ENCODE measurements around the gene IQSEC3. TPM values are rescaled to one million over a fixed set of nuclear protein-coding genes. Genes with fewer than 3 reads are reported as not detected.
"Not testable (repeated sequence)": the region's sequence is repeated elsewhere in the genome, so short reads cannot be mapped to it uniquely, and the experiment has no call there.

The IQSEC3 gene
- total RNA-seq, 1 donor: 0.21 TPM

DNA sequence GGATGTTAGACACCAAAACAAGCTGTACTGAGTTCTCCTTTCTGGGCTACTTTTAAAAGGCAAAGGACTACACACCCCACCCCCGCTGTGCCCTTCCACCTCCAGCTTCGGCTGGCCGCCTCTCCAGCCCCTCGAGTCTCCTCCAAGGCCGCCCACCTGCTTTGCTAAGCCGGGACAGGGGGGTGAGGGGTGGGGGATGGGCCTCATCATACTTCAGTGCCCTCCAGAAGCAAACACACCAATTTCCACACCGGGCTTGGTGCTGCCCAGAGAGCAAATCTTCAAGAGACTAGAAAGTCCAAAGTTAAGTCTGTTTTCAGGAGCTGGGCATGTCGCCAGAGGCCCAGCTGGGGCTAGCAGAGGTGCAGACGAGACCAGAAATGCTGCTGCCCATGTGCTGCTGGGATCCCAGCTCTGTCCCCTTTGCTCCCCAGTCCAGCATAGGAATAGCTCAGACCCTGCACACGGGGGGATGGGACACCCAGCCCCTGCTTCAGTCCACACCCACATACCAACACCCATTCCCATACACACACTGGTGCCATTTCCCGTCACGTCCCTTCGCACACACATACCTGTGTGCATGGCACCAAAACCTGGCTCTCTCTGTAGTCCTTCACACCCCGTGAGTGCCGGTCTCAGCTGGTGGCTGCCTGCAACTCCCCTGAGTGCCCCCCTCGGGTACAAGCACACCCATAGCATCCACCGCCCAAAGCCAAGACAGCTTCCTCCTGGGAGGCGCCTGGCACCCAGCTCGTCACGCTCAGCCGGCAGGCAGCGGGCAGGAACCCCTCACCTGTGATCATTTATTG, 146.4 kb downstream of the IQSEC3 start:
- Histone ChIP-seq H3K4me3 (ENCODE audit: low read length) (peak overlapping the region; percentile 30), H3K4me1 (ENCODE audit: insufficient read depth, low read length) (peaks cover 39% of the 10 kb centered on the region), H3K27me3 (ENCODE audit: insufficient read depth, low read length) (no peaks in the 10 kb centered on the region), H3K9me3 (ENCODE audit: low read depth, low read length) (no peaks in the 10 kb centered on the region)

DNA sequence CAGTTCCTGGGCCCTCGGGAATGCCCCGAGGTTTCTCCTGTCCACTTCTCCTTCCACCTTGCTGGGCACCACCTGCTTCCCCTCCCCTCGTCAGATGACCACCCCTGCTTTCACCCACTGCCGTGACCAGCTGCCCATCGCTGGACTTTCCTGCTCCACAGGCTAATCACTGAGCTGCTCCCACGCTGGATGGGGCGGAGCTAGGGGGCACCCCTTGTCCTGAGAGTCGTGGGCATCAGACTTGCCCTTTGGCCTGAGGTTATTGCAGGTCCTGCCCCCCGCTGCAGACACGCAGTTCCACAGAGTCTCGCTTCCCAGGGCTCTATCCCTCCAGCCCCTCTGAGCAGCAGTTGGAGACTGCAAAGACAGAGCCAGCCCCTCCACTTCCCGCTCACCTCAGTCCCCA, 147.0 kb downstream of the IQSEC3 start:
- no peaks in the 10 kb centered on the region for H3K27me3 ChIP-seq (ENCODE audit: insufficient read depth, low read length)
- H3K9me3 ChIP-seq (ENCODE audit: low read depth, low read length): no peaks in the 10 kb centered on the region
- peaks cover 39% of the 10 kb centered on the region for H3K4me1 ChIP-seq (ENCODE audit: insufficient read depth, low read length)
- peak overlapping the region; percentile 30 for H3K4me3 ChIP-seq (ENCODE audit: low read length)

DNA sequence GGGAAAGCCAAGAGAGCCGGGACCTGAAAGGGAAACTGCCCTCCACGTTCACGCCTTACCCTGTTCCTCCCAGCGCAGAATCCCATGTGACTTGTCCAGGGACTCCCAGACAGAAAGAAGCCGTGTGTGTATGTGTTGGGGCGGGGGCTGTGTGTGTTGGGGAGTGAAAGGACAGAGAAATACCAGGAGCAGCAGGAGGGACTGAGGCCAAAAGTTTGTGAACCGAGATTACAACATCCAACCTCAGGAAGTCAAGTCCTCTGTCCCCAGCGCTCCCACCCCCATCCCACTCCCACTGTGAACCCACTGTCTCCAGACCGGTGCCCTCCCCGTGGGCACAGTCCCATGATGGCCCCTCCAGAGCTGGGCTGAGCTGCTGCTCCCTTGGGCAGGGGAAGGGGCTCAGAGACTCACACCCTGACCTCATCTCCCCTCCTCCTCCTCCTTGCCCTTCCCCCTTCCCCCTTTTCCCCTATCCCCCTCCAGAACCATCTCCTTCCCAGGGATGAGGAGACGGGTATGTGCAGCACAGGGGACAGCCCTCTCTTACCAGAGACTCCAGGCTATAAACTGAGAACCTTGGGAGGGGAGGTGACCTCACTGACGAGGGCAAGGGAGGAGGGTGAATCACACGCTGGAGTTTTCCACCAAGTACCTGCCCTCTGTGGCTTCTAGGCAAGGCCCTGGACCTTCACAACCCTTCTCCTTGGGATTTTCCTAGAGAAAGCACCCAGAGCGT, 147.6 kb downstream of the IQSEC3 start, which contains the start of gene SLC6A12:
Gene SLC6A12, minus strand, starts transcription at position 155 of the 739 bp plus-strand sequence. CDS start 4,171 bp downstream, outside the sequence.
- H3K4me3 ChIP-seq (ENCODE audit: low read length): peak within 1 kb of the TSS; percentile 30
- H3K27me3 ChIP-seq (ENCODE audit: insufficient read depth, low read length): no peaks in the 10 kb centered on the region
- H3K4me1 ChIP-seq (ENCODE audit: insufficient read depth, low read length): peaks cover 39% of the 10 kb centered on the region
- no peaks in the 10 kb centered on the region for H3K9me3 ChIP-seq (ENCODE audit: low read depth, low read length)

DNA sequence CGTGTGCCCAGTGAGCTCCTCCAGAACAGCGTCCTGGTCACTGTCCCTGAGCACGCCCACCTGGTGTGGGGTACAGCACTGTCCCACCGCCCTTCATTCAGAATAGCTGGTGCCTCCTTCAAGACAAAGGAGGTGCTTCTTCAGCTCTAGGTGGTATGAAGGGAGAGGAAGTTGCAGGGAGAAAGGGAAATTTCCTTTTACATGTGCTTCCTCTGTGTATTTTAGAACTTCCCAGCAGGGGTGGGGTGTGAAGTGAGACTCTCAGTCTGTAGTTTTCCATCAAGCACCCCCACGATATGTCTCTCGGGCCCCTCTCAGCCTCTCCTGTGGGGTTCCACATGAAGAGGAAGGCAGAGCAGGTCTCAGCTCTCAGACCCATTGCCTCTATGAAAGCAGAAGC, 148.5 kb downstream of the IQSEC3 start:
- H3K9me3 ChIP-seq (ENCODE audit: low read depth, low read length): no peaks in the 10 kb centered on the region
- peaks cover 39% of the 10 kb centered on the region for H3K4me1 ChIP-seq (ENCODE audit: insufficient read depth, low read length)
- H3K4me3 ChIP-seq (ENCODE audit: low read length): no peak overlapping the region
- no peaks in the 10 kb centered on the region for H3K27me3 ChIP-seq (ENCODE audit: insufficient read depth, low read length)

DNA sequence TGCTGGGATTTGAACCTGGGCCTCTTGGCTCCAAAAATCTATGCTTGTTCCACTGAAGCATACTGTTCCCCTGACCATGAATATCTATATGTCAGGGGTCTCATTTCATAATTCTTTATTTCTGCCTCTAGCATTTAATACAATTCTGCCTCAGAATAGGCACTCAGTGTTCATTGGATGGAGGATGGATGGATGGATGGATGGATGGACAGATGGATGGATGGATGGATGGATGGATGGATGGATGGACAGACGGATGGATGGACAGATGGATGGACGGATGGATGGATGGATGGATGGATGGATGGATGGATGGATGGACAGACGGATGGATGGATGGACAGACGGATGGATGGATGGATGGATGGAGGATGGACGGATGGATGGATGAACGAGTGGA, 150.5 kb downstream of the IQSEC3 start:
- not testable (repeated sequence) for H3K27me3 ChIP-seq (ENCODE audit: insufficient read depth, low read length); H3K4me3 ChIP-seq (ENCODE audit: low read length); H3K9me3 ChIP-seq (ENCODE audit: low read depth, low read length)
- H3K4me1 ChIP-seq (ENCODE audit: insufficient read depth, low read length): peaks cover 32% of the 10 kb centered on the region

DNA sequence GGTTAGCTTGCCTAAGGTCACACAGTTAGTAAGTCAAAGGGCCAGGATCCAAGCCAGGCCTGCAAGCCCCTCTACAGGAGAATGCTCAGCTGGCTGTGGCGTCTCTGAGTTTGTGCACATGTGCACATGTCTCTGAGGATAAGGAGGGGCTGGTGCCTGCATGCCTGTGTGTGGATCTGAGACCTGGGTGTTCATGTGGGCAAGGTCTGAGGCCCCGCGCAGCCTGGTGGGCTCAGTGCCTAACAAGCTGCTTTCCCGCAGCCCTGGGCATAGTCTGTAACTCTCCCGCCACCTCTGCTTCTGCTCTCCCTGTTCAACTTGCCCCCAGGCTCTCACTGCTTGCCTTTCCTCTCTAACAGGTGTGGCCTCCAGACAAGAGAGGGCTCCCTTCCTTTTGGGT, 151.7 kb downstream of the IQSEC3 start:
- no peaks in the 10 kb centered on the region for H3K27me3 ChIP-seq (ENCODE audit: insufficient read depth, low read length)
- no peaks in the 10 kb centered on the region for H3K9me3 ChIP-seq (ENCODE audit: low read depth, low read length)
- H3K4me3 ChIP-seq (ENCODE audit: low read length): no peak overlapping the region
- H3K4me1 ChIP-seq (ENCODE audit: insufficient read depth, low read length): peaks cover 21% of the 10 kb centered on the region

DNA sequence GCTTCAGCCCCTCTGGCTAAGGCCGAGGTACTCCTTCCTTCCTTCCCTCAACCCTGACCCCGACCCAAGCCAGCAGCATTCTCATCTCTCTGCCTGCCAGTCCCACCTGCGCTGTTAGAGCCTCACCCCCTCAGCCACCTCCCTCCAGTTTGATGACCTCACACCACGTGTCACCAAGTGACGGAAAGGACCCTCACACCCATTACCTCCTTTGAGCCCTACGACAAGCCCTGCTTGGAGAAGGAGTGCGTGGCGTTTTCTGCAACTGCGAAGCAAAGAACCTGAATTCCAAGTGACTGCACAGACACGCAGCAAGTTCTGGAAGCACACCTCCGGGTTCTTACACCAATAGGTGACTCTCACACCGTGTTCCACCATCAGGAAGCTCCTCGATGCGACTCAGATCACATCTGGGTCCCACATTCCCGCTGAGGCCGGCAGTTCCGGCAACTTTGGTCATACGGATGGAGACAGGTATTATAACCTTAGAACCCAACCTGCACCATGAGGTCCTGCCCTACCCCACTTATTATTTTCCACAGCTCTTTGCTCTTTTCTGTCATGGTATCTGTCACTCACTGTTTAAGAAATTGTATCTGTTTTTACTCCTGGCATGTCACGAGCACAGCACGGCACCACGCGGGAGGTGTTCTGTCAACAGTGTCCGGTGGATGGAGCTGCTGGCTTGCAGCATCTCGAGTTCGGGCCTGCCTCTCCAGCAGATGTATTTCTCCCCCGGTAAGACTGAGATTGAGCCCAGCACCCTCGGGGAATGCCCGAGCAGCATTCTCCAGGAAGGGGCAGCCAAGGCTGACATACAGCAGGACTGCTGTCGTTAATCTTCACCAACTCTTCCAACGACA, 152.4 kb downstream of the IQSEC3 start:
- peaks cover 14% of the 10 kb centered on the region for H3K4me1 ChIP-seq (ENCODE audit: insufficient read depth, low read length)

DNA sequence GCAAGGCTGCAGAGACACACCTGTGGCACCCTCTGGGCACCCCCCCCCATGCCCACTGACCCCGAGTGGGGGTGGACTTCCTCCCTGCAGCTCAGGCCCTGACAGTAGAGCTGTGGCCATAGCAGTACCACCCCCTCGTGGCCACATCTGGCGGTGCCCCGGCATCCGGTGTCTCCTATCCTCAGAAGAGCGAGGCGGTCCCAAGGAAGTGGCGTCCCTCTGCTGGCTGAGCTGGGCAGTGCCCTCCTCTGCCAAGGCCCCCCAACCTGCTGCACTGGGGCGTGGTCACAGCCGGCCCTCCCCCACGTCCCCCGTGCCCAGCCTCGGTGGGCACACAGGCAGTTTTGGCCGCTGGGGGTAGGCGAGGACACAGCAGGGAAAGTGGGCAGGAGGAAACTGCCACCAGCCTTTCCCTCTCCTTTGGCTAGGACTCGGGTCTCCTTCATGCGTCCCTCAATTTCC, 153.4 kb downstream of the IQSEC3 start:
- Histone ChIP-seq H3K4me1 (ENCODE audit: insufficient read depth, low read length) (peaks cover 4% of the 10 kb centered on the region), H3K27me3 (ENCODE audit: insufficient read depth, low read length) (no peaks in the 10 kb centered on the region), H3K9me3 (ENCODE audit: low read depth, low read length) (no peaks in the 10 kb centered on the region), H3K4me3 (ENCODE audit: low read length) (no peak overlapping the region)

More for the DNA sequence above, 152.4 kb downstream of the IQSEC3 start:
- Histone ChIP-seq H3K27me3 (ENCODE audit: insufficient read depth, low read length) (no peaks in the 10 kb centered on the region), H3K4me3 (ENCODE audit: low read length) (no peak overlapping the region), H3K9me3 (ENCODE audit: low read depth, low read length) (no peaks in the 10 kb centered on the region)

DNA sequence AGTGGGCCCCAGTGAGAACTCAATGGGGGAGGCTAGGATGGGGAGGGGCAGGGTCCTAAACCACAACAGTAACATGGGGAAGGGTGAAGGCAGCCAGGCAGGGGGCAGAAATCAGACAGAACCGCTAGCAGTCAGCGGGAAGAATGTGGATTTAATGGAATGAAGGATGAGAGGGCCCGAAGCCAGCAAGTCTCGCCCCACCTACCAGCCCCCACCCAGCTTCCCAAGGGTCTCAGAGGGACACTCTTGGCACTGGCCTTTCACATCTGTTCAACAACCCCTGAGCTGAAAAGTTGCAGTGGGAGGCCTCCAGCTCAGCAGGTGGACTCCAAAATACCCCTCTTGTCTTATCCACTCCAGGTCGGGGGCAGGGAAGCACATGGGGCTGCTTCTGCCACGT, 153.9 kb downstream of the IQSEC3 start:
- H3K4me3 ChIP-seq (ENCODE audit: low read length): no peak overlapping the region
- no peaks in the 10 kb centered on the region for H3K27me3 ChIP-seq (ENCODE audit: insufficient read depth, low read length)
- no peaks in the 10 kb centered on the region for H3K9me3 ChIP-seq (ENCODE audit: low read depth, low read length)
- H3K4me1 ChIP-seq (ENCODE audit: insufficient read depth, low read length): no peaks in the 10 kb centered on the region

DNA sequence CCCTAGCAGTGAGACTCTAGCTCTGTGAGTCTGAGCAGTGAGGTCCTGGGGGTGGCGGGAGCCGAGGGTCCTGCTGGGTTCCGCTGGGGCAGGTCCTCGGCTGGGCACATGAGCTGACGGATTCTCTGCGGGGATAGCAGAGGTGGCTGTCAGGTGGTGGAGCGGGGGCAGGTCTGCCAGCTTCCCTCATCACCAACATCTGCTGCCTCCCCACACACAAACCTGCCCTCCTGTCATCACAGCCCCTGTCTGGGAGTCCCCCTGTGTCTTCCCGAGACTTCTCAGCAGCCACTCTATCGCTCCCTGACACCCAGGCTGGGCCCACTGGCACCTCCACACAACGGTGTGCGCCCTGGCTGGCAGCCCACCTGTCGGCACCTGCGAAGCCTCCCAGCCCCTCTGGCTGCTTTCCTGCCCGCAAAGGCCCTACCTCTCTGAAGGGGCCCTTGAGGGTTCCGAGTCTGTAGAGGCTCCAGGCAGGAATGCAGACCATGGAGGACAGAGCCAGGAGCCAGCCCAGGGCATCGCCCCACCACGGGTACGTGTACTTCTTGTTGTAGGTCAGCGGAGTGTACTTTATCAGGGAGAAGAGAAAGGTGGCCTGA, 154.5 kb downstream of the IQSEC3 start:
- Histone ChIP-seq H3K4me1 (ENCODE audit: insufficient read depth, low read length) (no peaks in the 10 kb centered on the region), H3K4me3 (ENCODE audit: low read length) (no peak overlapping the region), H3K27me3 (ENCODE audit: insufficient read depth, low read length) (no peaks in the 10 kb centered on the region), H3K9me3 (ENCODE audit: low read depth, low read length) (no peaks in the 10 kb centered on the region)

DNA sequence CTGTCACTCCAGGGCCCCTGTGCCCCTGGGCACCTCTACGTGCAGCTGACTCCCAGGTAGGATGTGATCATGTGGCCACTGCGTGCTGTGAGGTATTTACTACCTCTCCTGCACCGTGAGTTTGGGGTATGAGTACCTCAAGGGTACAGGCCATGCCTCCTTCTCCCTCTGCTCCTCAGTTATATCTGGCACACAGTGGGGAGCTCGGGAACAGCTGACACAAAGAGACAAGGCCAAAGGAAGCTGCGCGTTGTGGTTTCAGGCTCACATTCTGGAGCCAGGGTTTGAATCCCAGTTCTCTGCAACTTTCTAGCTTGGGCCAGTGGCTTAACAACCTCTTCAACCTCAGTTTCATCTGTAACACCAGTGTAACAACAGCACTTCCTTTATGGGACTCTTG, 155.2 kb downstream of the IQSEC3 start:
- no peaks in the 10 kb centered on the region for H3K4me1 ChIP-seq (ENCODE audit: insufficient read depth, low read length)
- H3K9me3 ChIP-seq (ENCODE audit: low read depth, low read length): no peaks in the 10 kb centered on the region
- H3K27me3 ChIP-seq (ENCODE audit: insufficient read depth, low read length): no peaks in the 10 kb centered on the region
- H3K4me3 ChIP-seq (ENCODE audit: low read length): no peak overlapping the region

DNA sequence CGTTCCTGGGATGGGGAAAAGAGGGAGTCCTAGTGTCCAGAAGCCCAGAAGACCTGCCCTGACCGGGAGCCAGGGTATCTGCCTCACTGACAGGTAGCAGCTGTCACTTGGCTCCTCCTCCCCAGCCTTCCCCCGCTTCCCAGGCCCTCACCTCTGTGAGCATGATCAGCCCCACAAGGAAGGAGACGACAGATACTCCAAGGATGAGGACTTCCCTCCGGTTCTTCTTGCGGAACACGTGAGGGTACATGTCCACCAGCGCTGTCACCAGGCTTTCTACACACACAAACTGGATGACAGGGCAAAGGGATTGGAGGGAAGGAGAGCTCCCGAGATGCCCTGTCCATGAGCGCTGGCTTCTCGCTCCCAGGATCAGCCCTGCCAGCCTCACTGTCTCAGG, 157.3 kb downstream of the IQSEC3 start:
- Histone ChIP-seq H3K4me3 (ENCODE audit: low read length) (no peak overlapping the region), H3K9me3 (ENCODE audit: low read depth, low read length) (no peaks in the 10 kb centered on the region), H3K4me1 (ENCODE audit: insufficient read depth, low read length) (no peaks in the 10 kb centered on the region), H3K27me3 (ENCODE audit: insufficient read depth, low read length) (no peaks in the 10 kb centered on the region)

DNA sequence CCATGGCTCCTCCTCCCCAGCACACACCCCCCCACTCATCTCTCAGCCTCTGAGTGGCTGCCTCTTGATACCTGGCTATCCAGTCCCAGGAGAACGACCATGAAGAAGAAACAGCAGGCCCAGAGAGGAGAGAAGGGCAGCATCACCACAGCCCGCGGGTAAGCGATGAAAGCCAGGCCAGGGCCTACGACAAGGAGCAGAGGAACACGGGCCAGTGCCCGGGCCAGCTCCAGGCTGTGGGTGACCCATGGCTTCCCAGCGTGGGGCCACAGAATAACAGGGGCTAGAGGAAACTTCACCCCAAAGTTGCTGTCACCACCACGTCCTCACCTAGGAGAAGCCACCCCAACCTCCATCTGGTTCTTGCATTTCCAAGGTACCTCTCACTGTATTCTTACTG, 157.8 kb downstream of the IQSEC3 start:
- H3K9me3 ChIP-seq (ENCODE audit: low read depth, low read length): no peaks in the 10 kb centered on the region
- no peaks in the 10 kb centered on the region for H3K4me1 ChIP-seq (ENCODE audit: insufficient read depth, low read length)
- H3K4me3 ChIP-seq (ENCODE audit: low read length): no peak overlapping the region
- H3K27me3 ChIP-seq (ENCODE audit: insufficient read depth, low read length): no peaks in the 10 kb centered on the region

DNA sequence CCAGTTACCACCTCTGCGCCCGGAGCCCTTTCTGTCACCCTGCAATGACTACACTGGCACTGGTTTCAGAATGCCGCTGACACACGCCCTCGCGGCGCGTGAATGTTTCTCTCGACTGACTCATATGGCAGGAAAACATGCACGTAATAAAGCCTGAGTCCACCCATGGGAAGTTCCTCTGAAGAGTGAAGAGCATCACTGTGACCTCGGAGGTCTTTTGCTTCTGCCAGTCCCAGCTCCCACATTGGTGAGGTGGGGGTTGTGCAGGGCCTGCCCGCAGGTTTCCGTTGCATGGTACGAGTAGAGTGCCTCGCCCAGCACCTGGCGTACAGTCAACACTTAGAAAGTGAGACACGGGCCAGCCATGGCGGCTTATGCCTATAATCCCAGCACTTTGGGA, 158.4 kb downstream of the IQSEC3 start:
- H3K27me3 ChIP-seq (ENCODE audit: insufficient read depth, low read length): no peaks in the 10 kb centered on the region
- H3K4me3 ChIP-seq (ENCODE audit: low read length): no peak overlapping the region
- no peaks in the 10 kb centered on the region for H3K9me3 ChIP-seq (ENCODE audit: low read depth, low read length)
- H3K4me1 ChIP-seq (ENCODE audit: insufficient read depth, low read length): no peaks in the 10 kb centered on the region

Measured in mononuclear cell (primary cell).